Stimulated activated CD4-positive, alpha-beta T cell treated with anti-CD3 and anti-CD28 coated beads, Interleukin-1b, Interleukin-23, amount 100 ng/mL, for 4 hours (primary cell): ENCODE measurements around the gene IPO4.

Source experiments
- DNase-seq, 2 donors: peaks; one replicate each; pipeline ENCODE4 v3.0.0-alpha.2; 2020; ENCODE audit warnings: low read depth in 2 of 2

Gene IPO4

GRCh38 chr14:24132061-24132685 is 56.4 kb downstream of the IPO4 start:
- peak in 1 of 2 donors; percentile 27 for DNase-seq

GRCh38 chr14:24131549-24131966 is 57.1 kb downstream of the IPO4 start:
- DNase-seq: no peak

- no peak for DNase-seq
These were observed 57.7 kb downstream of the IPO4 start for GRCh38 chr14:24130717-24131548.

GRCh38 chr14:24130380-24130716 is 58.3 kb downstream of the IPO4 start, which contains the start of gene FITM1:
FITM1 (plus strand) TSS chr14:24130659; CDS start chr14:24131564, 905 bp downstream.
- DNase-seq: no peak
